Cardiac muscle cell (in vitro differentiated cells and primary cell): ENCODE results near the gene TOPORS. TPM values are rescaled to one million over a fixed set of nuclear protein-coding genes. Genes with fewer than 3 reads are reported as not detected.
A peak's percentile ranks its signal among the peaks of the same experiment; 100 is the strongest.

Source experiments
- DNase-seq, 2 donors: peaks; one replicate each; pipeline versions ENCODE4 v3.0.0 to v3.0.0-alpha.2; 2010 to 2017; ENCODE audit warnings: low read depth in 1 of 2, low spot score in 1 of 2
- H3K27ac ChIP-seq: fragments of 200-600 bp; sonication (generic); 2 replicates; pipeline ENCODE4 v1.5.1; 2016
- H3K27me3 ChIP-seq: fragments of 200-600 bp; sonication (generic); 2 replicates; pipeline ENCODE4 v1.6.0; 2016; ENCODE audit warnings: control low read depth
- H3K36me3 ChIP-seq: fragments of 200-600 bp; sonication (generic); 2 replicates; pipeline ENCODE4 v1.5.1; 2016; ENCODE audit warnings: control low read depth
- H3K4me1 ChIP-seq: fragments of 200-600 bp; sonication (generic); 2 replicates; pipeline ENCODE4 v1.8.1; 2017; ENCODE audit warnings: low read depth, mild to moderate bottlenecking, mixed run types
- H3K4me3 ChIP-seq: fragments of 200-600 bp; sonication (generic); 2 replicates; pipeline ENCODE4 v1.5.1; 2016; ENCODE audit warnings: mild to moderate bottlenecking
- H3K9me3 ChIP-seq: fragments of 200-600 bp; sonication (generic); 2 replicates; pipeline ENCODE4 v1.5.1; 2017; ENCODE audit warnings: low read depth, mild to moderate bottlenecking, control low read depth
- polyA plus RNA-seq: library from polyadenylated mRNA; unstranded; fragments of >200 nt; fragmentation: Nextera tagmentation; extraction: Ambion mirVana; gene quantifications from 2 replicates; pipeline ENCODE4 v1.2.1, GENCODE V29; 2016
- total RNA-seq: library from RNA; depleted of rRNA; stranded (reverse); fragments of >200 nt; gene quantifications from 2 replicates; pipeline ENCODE4 v1.2.3, GENCODE V29; 2016
- TF ChIP-seq, protein P1 (sequence below): IDR thresholded peaks from 2 replicates; pipeline ENCODE4 v1.5.1; 2012; ENCODE audit warnings: low read depth, mild to moderate bottlenecking, low read length

TOPORS gene
- total and polyA plus RNA-seq, 2 experiments from 2014 or later, result 17.1 to 18.6 TPM

GRCh38 chr9:32518276-32518675 lies 34.1 kb downstream of the TOPORS start:
- TF ChIP-seq, protein P1, sequence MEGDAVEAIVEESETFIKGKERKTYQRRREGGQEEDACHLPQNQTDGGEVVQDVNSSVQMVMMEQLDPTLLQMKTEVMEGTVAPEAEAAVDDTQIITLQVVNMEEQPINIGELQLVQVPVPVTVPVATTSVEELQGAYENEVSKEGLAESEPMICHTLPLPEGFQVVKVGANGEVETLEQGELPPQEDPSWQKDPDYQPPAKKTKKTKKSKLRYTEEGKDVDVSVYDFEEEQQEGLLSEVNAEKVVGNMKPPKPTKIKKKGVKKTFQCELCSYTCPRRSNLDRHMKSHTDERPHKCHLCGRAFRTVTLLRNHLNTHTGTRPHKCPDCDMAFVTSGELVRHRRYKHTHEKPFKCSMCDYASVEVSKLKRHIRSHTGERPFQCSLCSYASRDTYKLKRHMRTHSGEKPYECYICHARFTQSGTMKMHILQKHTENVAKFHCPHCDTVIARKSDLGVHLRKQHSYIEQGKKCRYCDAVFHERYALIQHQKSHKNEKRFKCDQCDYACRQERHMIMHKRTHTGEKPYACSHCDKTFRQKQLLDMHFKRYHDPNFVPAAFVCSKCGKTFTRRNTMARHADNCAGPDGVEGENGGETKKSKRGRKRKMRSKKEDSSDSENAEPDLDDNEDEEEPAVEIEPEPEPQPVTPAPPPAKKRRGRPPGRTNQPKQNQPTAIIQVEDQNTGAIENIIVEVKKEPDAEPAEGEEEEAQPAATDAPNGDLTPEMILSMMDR, result no peak
- Histone ChIP-seq H3K27me3 (no peaks in the 10 kb centered on the region), H3K27ac (no peak overlapping the region), H3K9me3 (no peaks in the 10 kb centered on the region), H3K4me3 (no peak overlapping the region), H3K36me3 (no peaks in the 10 kb centered on the region), H3K4me1 (no peaks in the 10 kb centered on the region)
- no peak for DNase-seq

DNA sequence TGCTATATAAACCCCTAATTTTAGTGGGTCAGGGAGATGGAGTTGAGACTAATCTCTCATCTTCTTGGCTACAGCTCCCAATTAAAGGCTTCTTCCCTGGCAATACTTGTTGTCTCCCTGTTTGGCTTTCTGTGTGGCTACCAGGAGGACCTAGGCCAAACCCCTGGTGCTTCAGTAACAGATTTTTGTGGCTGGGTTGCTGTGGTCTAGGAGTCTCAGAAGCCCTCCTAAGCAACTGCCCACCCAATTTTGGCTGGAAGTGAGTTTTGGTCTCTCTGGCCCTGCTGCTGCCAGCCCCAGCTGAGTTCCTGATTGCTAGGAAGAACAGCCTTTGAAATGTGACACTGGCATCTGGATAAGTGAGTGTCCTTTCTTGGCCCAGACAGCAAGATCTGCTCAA lies 36.1 kb downstream of the TOPORS start:
- no peak for DNase-seq

GRCh38 chr9:32508728-32509127 lies 43.7 kb downstream of the TOPORS start:
- H3K9me3 ChIP-seq, result no peaks in the 10 kb centered on the region
- H3K36me3 ChIP-seq, result no peaks in the 10 kb centered on the region
- H3K27ac ChIP-seq, result no peak overlapping the region
- H3K4me3 ChIP-seq, result no peak overlapping the region
- no peaks in the 10 kb centered on the region for H3K4me1 ChIP-seq
- DNase-seq, result no peak
- no peaks in the 10 kb centered on the region for H3K27me3 ChIP-seq
- TF ChIP-seq, protein P1, result no peak

More for the DNA sequence above, 36.1 kb downstream of the TOPORS start:
- no peaks in the 10 kb centered on the region for H3K4me1 ChIP-seq
- no peaks in the 10 kb centered on the region for H3K9me3 ChIP-seq
- H3K4me3 ChIP-seq, result no peak overlapping the region
- TF ChIP-seq, protein P1, result no peak
- H3K27me3 ChIP-seq, result no peaks in the 10 kb centered on the region
- no peak overlapping the region for H3K27ac ChIP-seq
- no peaks in the 10 kb centered on the region for H3K36me3 ChIP-seq

GRCh38 chr9:32503008-32503407 lies 49.4 kb downstream of the TOPORS start:
- no peaks in the 10 kb centered on the region for H3K9me3 ChIP-seq
- no peak for DNase-seq
- no peaks in the 10 kb centered on the region for H3K4me1 ChIP-seq
- no peaks in the 10 kb centered on the region for H3K27me3 ChIP-seq
- no peak overlapping the region for H3K27ac ChIP-seq
- TF ChIP-seq, protein P1, result no peak
- no peak overlapping the region for H3K4me3 ChIP-seq
- H3K36me3 ChIP-seq, result no peaks in the 10 kb centered on the region

DNA sequence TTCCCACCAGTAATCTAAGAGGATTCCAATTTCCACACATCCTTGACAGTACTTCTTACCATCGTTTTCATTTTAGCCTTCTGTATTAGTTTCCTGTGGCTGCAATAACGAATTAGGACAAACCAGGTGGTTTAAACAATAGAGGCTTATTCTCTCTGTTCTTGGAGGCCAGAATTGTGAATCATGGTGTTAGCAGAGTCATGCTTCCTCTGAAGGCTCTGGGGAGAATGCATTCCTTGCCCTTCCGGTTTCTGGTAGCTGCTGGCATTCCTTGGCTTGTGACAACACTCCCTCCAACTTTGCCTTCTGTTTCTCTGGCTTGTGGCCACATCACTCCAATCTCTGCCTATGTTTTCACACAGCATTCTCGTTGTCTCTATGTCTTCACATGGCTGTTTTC lies 49.9 kb downstream of the TOPORS start:
- Histone ChIP-seq H3K4me3 (no peak overlapping the region), H3K4me1 (no peaks in the 10 kb centered on the region), H3K9me3 (no peaks in the 10 kb centered on the region), H3K36me3 (no peaks in the 10 kb centered on the region), H3K27me3 (no peaks in the 10 kb centered on the region), H3K27ac (no peak overlapping the region)
- DNase-seq, result peak in 1 of 2 donors; percentile 89
- TF ChIP-seq, protein P1, result no peak

DNA sequence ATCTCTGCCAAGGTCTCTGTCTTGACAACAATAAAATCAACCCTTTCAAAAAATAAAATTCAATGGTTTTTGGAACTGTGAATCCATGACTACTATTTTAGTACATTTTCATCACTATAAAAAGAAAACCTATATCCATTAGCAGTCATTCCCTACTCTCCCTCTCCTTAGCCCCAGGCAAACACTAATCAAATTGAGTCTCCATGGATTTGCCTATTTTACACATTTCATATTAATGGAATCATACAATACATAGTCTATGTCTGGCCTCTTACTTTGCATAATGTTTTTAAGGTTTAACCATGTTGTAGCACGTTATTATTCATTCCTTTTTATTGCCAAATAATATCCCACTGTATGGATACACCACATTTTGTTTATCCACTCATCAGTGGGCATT lies 50.5 kb downstream of the TOPORS start:
- H3K36me3 ChIP-seq, result no peaks in the 10 kb centered on the region
- no peaks in the 10 kb centered on the region for H3K4me1 ChIP-seq
- H3K27me3 ChIP-seq, result no peaks in the 10 kb centered on the region
- TF ChIP-seq, protein P1, result no peak
- no peak overlapping the region for H3K4me3 ChIP-seq
- DNase-seq, result no peak
- H3K9me3 ChIP-seq, result no peaks in the 10 kb centered on the region
- H3K27ac ChIP-seq, result no peak overlapping the region
